ENCODE results near the gene PIGB. TPM values are rescaled to one million over a fixed set of nuclear protein-coding genes. Genes with fewer than 3 reads are reported as not detected.
"Not testable (repeated sequence)": the region's sequence is repeated elsewhere in the genome, so short reads cannot be mapped to it uniquely, and the experiment has no call there.

Gene PIGB
- total and polyA plus RNA-seq, 5 donors: 3.2 to 6.7 (median 5.3) TPM

DNA sequence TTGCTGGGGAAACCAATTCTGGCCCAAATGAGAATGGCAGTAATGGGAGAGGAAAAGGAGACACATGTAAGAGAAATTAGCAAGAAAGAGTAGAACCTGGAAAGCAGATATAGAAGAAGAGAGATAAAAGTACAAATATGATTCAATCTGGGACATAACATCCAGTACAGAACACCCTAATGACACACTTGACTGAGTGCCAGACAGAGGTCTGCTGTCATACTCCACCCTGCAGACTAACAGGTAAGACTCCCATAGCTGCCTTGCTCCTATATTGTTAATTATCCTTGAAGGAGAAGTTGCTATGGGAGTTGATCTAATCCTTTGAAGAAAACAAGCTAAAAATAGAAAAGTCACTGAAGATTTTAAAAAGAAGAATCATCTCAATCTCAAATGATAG lies 68.0 kb downstream of the PIGB start:
- Histone ChIP-seq H3K4me1 (ENCODE audit: control insufficient read depth, insufficient read depth, low read length) (no peaks in the 10 kb centered on the region), H3K4me3 (ENCODE audit: low read length) (no peak overlapping the region), H3K9me3 (ENCODE audit: control insufficient read depth, low read length) (no peaks in the 10 kb centered on the region), H3K27me3 (ENCODE audit: control insufficient read depth, insufficient read depth) (no peaks in the 10 kb centered on the region), H3K27ac (ENCODE audit: low read length) (no peak overlapping the region)
- intact Hi-C loops (cut with DNase I): no loop called here
- ATAC-seq (no peak), DNase-seq (no peak)

DNA sequence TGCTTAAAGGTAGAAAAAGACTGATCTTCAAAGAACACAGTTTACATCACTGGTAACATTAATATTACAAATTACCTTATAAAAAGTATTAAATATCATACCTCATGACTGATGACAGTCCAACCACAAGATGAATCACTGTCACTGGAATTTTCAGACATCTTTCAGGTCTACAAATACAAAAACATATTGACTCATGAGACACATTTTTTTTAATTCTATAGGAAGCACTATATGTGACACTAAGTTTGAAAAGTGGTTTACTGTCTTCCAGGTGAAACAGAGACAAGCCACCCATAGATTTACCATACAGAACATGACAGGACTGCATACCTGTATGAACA lies 70.2 kb downstream of the PIGB start:
- H3K27ac ChIP-seq (ENCODE audit: low read length): no peak overlapping the region
- H3K9me3 ChIP-seq (ENCODE audit: control insufficient read depth, low read length): no peaks in the 10 kb centered on the region
- peaks cover 2% of the 10 kb centered on the region for H3K4me1 ChIP-seq (ENCODE audit: control insufficient read depth, insufficient read depth, low read length)
- no peak overlapping the region for H3K4me3 ChIP-seq (ENCODE audit: low read length)
- DNase-seq: no peak
- no peak for ATAC-seq
- H3K27me3 ChIP-seq (ENCODE audit: control insufficient read depth, insufficient read depth): no peaks in the 10 kb centered on the region
- intact Hi-C loops (cut with DNase I): no loop called here

DNA sequence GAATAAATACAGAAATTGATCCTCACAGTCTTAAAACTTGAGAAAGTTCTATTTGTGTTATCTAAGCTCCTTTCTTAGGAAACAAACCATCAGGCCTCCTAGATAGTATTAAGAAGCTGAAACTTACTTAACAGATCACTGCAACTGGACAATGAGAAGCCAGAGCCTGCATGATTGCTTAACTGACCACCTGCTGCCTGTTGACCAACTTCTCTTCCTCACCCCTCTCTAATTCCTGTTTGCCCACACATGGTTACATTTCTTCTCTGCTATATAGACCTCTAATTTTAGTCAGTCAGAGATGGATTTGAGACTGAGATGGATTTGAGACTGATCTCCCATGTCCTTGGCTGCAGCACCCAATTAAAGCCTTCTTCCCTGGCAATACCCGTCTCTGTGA lies 75.7 kb downstream of the PIGB start:
- DNase-seq (no peak), ATAC-seq (no peak)
- Histone ChIP-seq H3K4me1 (ENCODE audit: control insufficient read depth, insufficient read depth, low read length) (peaks cover 2% of the 10 kb centered on the region), H3K27me3 (ENCODE audit: control insufficient read depth, insufficient read depth) (no peaks in the 10 kb centered on the region), H3K27ac (ENCODE audit: low read length) (no peak overlapping the region), H3K9me3 (ENCODE audit: control insufficient read depth, low read length) (no peaks in the 10 kb centered on the region), H3K4me3 (ENCODE audit: low read length) (no peak overlapping the region)
- intact Hi-C loops (cut with DNase I): no loop called here
- WGBS: 95% methylated on average over 1 of the region's 1 CpG

DNA sequence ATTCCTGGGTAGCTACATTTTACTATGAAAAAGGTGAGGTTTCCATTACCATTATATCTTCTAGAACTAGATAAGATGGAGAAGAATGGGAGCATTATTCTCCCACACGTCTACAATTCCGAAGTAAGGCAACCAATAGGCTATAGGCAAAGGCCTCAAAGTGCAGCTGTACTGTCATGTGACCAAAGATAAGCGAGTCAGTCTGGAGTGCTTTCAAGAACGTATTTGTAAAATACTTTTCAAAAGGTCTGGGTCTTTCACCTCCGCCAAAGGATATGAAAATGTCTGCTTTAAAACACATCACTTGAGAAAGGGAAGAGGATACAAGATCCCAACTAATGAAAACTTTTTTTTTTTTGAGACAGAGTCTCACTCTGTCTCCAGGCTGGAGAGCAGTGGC lies 79.2 kb downstream of the PIGB start:
- H3K27me3 ChIP-seq (ENCODE audit: control insufficient read depth, insufficient read depth): no peaks in the 10 kb centered on the region
- H3K9me3 ChIP-seq (ENCODE audit: control insufficient read depth, low read length): no peaks in the 10 kb centered on the region
- DNase-seq (no peak), ATAC-seq (no peak)
- H3K27ac ChIP-seq (ENCODE audit: low read length): no peak overlapping the region
- no peak overlapping the region for H3K4me3 ChIP-seq (ENCODE audit: low read length)
- H3K4me1 ChIP-seq (ENCODE audit: control insufficient read depth, insufficient read depth, low read length): peaks cover 2% of the 10 kb centered on the region
- WGBS: 93% methylated on average over 5 of the region's 5 CpGs
- intact Hi-C loops (cut with DNase I): no loop called here

DNA sequence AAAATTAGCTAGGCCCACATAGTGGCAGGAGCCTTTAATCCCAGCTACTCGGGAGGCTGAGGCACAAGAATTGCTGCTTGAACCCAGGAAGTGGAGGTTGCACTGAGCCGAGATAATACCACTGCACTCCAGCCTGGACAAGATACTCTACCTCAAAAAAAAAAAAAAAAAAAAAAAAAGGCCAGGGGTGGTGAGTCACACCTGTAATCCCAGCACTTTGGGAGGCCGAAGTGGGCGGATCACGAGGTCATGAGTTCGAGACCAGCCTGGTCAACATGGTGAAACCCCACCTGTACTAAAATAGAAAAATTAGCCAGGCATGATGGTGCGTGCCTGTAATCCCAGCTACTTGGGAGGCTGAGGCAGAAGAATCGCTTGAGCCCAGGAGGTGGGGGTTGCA lies 81.0 kb downstream of the PIGB start:
- DNase-seq; H3K27me3 ChIP-seq (ENCODE audit: control insufficient read depth, insufficient read depth); H3K4me1 ChIP-seq (ENCODE audit: control insufficient read depth, insufficient read depth, low read length); ATAC-seq; H3K9me3 ChIP-seq (ENCODE audit: control insufficient read depth, low read length); H3K4me3 ChIP-seq (ENCODE audit: low read length); intact Hi-C loops (cut with DNase I); H3K27ac ChIP-seq (ENCODE audit: low read length): not testable (repeated sequence)
- 97% methylated on average over 8 of the region's 8 CpGs for WGBS

DNA sequence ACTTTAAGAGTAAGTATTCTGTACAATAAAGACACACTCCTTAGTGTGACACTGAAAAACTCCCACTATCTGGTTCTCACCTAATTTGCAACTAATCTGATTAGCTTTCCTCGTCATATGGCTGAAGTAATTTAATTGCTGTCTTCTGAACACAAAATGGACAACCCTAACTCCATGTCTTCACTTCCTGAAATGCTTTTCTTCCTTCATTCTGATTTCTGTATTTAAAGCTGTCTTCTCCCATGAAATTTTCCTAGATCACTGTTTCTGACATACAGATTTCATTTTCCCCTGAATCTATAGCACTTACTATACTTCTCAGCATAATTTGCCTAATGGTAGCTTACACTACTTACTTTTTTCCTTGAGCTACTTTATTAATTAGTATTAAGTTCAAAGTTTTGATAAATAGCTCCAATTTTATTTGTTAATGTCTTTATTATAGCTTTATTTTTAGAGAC lies 82.8 kb downstream of the PIGB start:
- Histone ChIP-seq H3K27me3 (ENCODE audit: control insufficient read depth, insufficient read depth) (no peaks in the 10 kb centered on the region), H3K4me1 (ENCODE audit: control insufficient read depth, insufficient read depth, low read length) (no peaks in the 10 kb centered on the region), H3K9me3 (ENCODE audit: control insufficient read depth, low read length) (no peaks in the 10 kb centered on the region), H3K27ac (ENCODE audit: low read length) (no peak overlapping the region), H3K4me3 (ENCODE audit: low read length) (no peak overlapping the region)
- ATAC-seq (no peak), DNase-seq (no peak)
- intact Hi-C loops (cut with DNase I): no loop called here
- 66% methylated on average over 1 of the region's 1 CpG for WGBS

DNA sequence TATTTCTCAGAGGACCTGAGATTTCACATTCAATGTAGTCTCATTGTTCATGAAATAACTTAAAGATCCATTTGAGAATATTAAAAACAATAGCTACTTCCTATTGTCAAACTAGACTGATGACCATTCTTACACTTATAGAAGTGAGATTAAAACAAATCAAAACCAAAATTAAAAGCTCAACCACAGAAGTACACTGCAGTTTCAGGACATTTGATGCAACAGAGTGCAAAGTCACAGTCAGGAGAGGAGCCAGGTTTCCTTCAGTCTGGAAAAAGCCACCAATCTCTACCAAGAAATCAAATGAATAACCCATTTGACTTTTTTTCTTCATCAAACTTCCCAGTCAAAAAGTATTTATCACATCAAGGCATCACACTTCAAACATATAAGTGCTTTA lies 83.7 kb downstream of the PIGB start:
- H3K4me3 ChIP-seq (ENCODE audit: low read length): no peak overlapping the region
- no peaks in the 10 kb centered on the region for H3K4me1 ChIP-seq (ENCODE audit: control insufficient read depth, insufficient read depth, low read length)
- no peaks in the 10 kb centered on the region for H3K27me3 ChIP-seq (ENCODE audit: control insufficient read depth, insufficient read depth)
- DNase-seq: no peak
- intact Hi-C loops (cut with DNase I): no loop called here
- no peaks in the 10 kb centered on the region for H3K9me3 ChIP-seq (ENCODE audit: control insufficient read depth, low read length)
- H3K27ac ChIP-seq (ENCODE audit: low read length): no peak overlapping the region
- no peak for ATAC-seq

DNA sequence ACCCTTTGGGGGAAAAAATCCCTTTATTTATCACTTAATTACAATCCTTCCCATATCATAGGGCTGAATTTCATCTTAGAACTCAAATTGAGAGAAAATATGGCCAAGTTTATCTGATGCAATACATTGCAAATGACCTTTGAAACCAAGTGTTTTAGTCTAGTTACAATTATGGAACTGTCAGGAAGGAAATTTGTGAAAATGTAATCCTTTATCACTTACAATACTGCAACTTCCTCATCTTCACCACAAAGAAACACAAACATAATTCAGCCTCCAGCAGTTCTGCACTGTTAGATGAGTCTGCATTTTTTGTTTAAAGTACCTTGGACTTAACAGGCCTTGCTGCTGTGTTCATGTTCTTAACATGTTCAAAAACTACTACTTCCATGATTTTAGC lies 84.5 kb downstream of the PIGB start:
- intact Hi-C loops (cut with DNase I): no loop called here
- no peaks in the 10 kb centered on the region for H3K27me3 ChIP-seq (ENCODE audit: control insufficient read depth, insufficient read depth)
- no peak overlapping the region for H3K27ac ChIP-seq (ENCODE audit: low read length)
- DNase-seq (no peak), ATAC-seq (no peak)
- no peak overlapping the region for H3K4me3 ChIP-seq (ENCODE audit: low read length)
- no peaks in the 10 kb centered on the region for H3K4me1 ChIP-seq (ENCODE audit: control insufficient read depth, insufficient read depth, low read length)
- H3K9me3 ChIP-seq (ENCODE audit: control insufficient read depth, low read length): no peaks in the 10 kb centered on the region

Small RNA genes lying within 50 kb of the gene (microRNA-seq; reads per million reads assigned to microRNA genes)
- 206 to 435 reads per million in 2 donors for gene MIR628

Other genes with a start within 250 kb of the PIGB start
- gene RSL24D1, start 122.3 kb upstream of the PIGB start, total RNA-seq: 10 to 100 TPM; 54.0 to 59.2 (median 56.3) TPM
- 54.3 TPM for gene RSL24D1, start 122.3 kb upstream of the PIGB start, polyA plus RNA-seq
- gene RAB27A, start 29.4 kb upstream of the PIGB start, total RNA-seq: 10 to 100 TPM in 2 of 4 donors, 1 to 10 TPM in 2; 7.6 to 18.0 (median 9.7) TPM
- 3.0 TPM for gene RAB27A, start 29.4 kb upstream of the PIGB start, polyA plus RNA-seq
- 10 to 100 TPM in 1 of 4 donors, 1 to 10 TPM in 3; 8.0 to 10.2 (median 9.0) TPM for gene PIGBOS1, start 99 bp upstream of the PIGB start, total RNA-seq
- 21.5 TPM for gene PIGBOS1, start 99 bp upstream of the PIGB start, polyA plus RNA-seq
- gene CCPG1, start 89.1 kb downstream of the PIGB start, total RNA-seq: 100 to 1,000 TPM in 1 of 4 donors, 10 to 100 TPM in 3; 66.1 to 105 (median 82.3) TPM
- 33.6 TPM for gene CCPG1, start 89.1 kb downstream of the PIGB start, polyA plus RNA-seq
- gene PIERCE2, start 89.3 kb downstream of the PIGB start, total RNA-seq: 1 to 10 TPM; 2.7 to 6.4 (median 4.6) TPM
- gene PIERCE2, start 89.3 kb downstream of the PIGB start, polyA plus RNA-seq: 10.3 TPM
- under 1 TPM in 3 of 4 donors, not detected in 1; 0.29 to 0.62 (median 0.50) TPM for gene DNAAF4, start 189.0 kb downstream of the PIGB start, total RNA-seq
- gene DNAAF4, start 189.0 kb downstream of the PIGB start, polyA plus RNA-seq: 0.97 TPM

Data from right cardiac atrium (tissue), 5 donors.